Osteoblast (primary cell): ENCODE data around the gene HCAR3. TPM values are rescaled to one million over a fixed set of nuclear protein-coding genes. Genes with fewer than 3 reads are reported as not detected.
A peak's percentile ranks its signal among the peaks of the same experiment; 100 is the strongest.
"Not testable (repeated sequence)": the region's sequence is repeated elsewhere in the genome, so short reads cannot be mapped to it uniquely, and the experiment has no call there.

Experiments
- DNase-seq: peaks from one replicate; pipeline ENCODE4 v3.0.0; 2011; ENCODE audit warnings: low spot score, mixed read lengths; ENCODE audit not compliant: insufficient read length; ENCODE audit errors: missing footprints
- H2AFZ ChIP-seq: 2 replicates; pipeline ENCODE4 v1.6.0; 2011; ENCODE audit warnings: mild to moderate bottlenecking, low read length
- H3K27ac ChIP-seq: 2 replicates; pipeline ENCODE4 v1.5.1; 2011; ENCODE audit warnings: mild to moderate bottlenecking, low read depth, low read length, moderate library complexity
- H3K27me3 ChIP-seq: 2 replicates; pipeline ENCODE4 v1.6.0; 2012; ENCODE audit warnings: mild to moderate bottlenecking, control low read depth, inconsistent platforms, low read length, moderate library complexity; ENCODE audit not compliant: insufficient read depth
- H3K36me3 ChIP-seq: 2 replicates; pipeline ENCODE4 v1.5.1; 2011; ENCODE audit warnings: mild to moderate bottlenecking, low read length, control low read depth, moderate library complexity; ENCODE audit not compliant: insufficient read depth
- H3K4me1 ChIP-seq: 2 replicates; pipeline ENCODE4 v1.5.1; 2011; ENCODE audit warnings: mild to moderate bottlenecking, low read length, control low read depth, moderate library complexity; ENCODE audit not compliant: insufficient read depth
- H3K4me2 ChIP-seq: 2 replicates; pipeline ENCODE4 v1.6.0; 2011; ENCODE audit warnings: mild to moderate bottlenecking, low read length; ENCODE audit not compliant: insufficient read depth
- H3K4me3 ChIP-seq: fragments of 200-600 bp; sonication (generic); 3 replicates; pipeline ENCODE4 v1.5.1; 2012; ENCODE audit warnings: mild to moderate bottlenecking, low read length, inconsistent platforms; ENCODE audit not compliant: insufficient read depth
- H3K79me2 ChIP-seq: 2 replicates; pipeline ENCODE4 v1.6.0; 2012; ENCODE audit warnings: mild to moderate bottlenecking, low read length, control low read depth, inconsistent platforms; ENCODE audit not compliant: insufficient read depth
- H3K9me3 ChIP-seq: 2 replicates; pipeline ENCODE4 v1.5.1; 2011; ENCODE audit warnings: low read depth, low read length, control low read depth
- H4K20me1 ChIP-seq: 2 replicates; pipeline ENCODE4 v1.6.0; 2012; ENCODE audit warnings: mild to moderate bottlenecking, low read length, control low read depth; ENCODE audit not compliant: insufficient read depth
- total RNA-seq: library from RNA; depleted of rRNA; stranded (reverse); fragments of >200 nt; gene quantifications from 2 replicates; pipeline ENCODE4 v1.2.3, GENCODE V29; 2012
- TF ChIP-seq, protein P1 (sequence below): IDR thresholded peaks from 2 replicates; pipeline ENCODE4 v1.5.1; 2011; ENCODE audit warnings: mild to moderate bottlenecking, low read depth, low read length, moderate library complexity; ENCODE audit errors: extremely low read depth

Gene HCAR3
- total RNA-seq, 1 donor, result not detected

DNA sequence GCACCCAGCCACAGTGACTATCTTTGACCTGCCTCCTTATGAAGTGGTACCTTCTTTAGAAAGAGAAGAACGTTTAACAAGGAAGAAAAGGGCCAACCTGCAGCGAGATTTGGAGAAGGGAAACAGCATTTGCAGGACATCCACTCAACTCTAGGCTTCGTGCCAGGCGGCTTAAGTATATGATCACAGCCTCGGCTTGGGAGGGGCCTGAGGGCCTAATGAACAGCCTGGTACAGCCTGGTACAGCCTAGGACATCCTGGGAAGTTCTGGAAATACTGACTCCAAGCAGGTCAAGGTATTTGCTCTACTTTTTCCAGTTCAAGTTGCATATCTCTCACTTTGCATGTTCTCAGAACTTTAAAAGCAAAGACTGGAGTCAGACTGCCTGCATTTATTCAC, 29.5 kb downstream of the HCAR3 start:
- Histone ChIP-seq H3K79me2 (no peaks in the 10 kb centered on the region), H2AFZ (no peak overlapping the region), H3K4me1 (no peaks in the 10 kb centered on the region), H3K27ac (no peak overlapping the region), H3K4me2 (no peak overlapping the region), H4K20me1 (no peaks in the 10 kb centered on the region), H3K9me3 (no peaks in the 10 kb centered on the region), H3K36me3 (no peaks in the 10 kb centered on the region), H3K4me3 (no peak overlapping the region), H3K27me3 (no peaks in the 10 kb centered on the region)
- TF ChIP-seq, protein P1, sequence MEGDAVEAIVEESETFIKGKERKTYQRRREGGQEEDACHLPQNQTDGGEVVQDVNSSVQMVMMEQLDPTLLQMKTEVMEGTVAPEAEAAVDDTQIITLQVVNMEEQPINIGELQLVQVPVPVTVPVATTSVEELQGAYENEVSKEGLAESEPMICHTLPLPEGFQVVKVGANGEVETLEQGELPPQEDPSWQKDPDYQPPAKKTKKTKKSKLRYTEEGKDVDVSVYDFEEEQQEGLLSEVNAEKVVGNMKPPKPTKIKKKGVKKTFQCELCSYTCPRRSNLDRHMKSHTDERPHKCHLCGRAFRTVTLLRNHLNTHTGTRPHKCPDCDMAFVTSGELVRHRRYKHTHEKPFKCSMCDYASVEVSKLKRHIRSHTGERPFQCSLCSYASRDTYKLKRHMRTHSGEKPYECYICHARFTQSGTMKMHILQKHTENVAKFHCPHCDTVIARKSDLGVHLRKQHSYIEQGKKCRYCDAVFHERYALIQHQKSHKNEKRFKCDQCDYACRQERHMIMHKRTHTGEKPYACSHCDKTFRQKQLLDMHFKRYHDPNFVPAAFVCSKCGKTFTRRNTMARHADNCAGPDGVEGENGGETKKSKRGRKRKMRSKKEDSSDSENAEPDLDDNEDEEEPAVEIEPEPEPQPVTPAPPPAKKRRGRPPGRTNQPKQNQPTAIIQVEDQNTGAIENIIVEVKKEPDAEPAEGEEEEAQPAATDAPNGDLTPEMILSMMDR, result no peak
- DNase-seq, result no peak

GRCh38 chr12:122686538-122686937, 30.1 kb downstream of the HCAR3 start:
- Histone ChIP-seq H3K36me3 (no peaks in the 10 kb centered on the region), H4K20me1 (no peaks in the 10 kb centered on the region), H3K27ac (no peak overlapping the region), H3K4me1 (peaks cover 2% of the 10 kb centered on the region), H3K79me2 (no peaks in the 10 kb centered on the region), H3K4me3 (no peak overlapping the region), H3K27me3 (no peaks in the 10 kb centered on the region), H3K9me3 (no peaks in the 10 kb centered on the region), H2AFZ (no peak overlapping the region), H3K4me2 (no peak overlapping the region)
- TF ChIP-seq, protein P1, result no peak
- no peak for DNase-seq

- Histone ChIP-seq H3K4me3 (no peak overlapping the region), H3K4me2 (no peak overlapping the region), H3K9me3 (no peaks in the 10 kb centered on the region), H4K20me1 (no peaks in the 10 kb centered on the region), H3K4me1 (peaks cover 10% of the 10 kb centered on the region), H3K27ac (no peak overlapping the region), H3K36me3 (no peaks in the 10 kb centered on the region), H2AFZ (no peak overlapping the region), H3K27me3 (no peaks in the 10 kb centered on the region), H3K79me2 (no peaks in the 10 kb centered on the region)
- no peak for DNase-seq
- TF ChIP-seq, protein P1, result no peak
Measured at GRCh38 chr12:122684297-122684813, 32.3 kb downstream of the HCAR3 start.

DNA sequence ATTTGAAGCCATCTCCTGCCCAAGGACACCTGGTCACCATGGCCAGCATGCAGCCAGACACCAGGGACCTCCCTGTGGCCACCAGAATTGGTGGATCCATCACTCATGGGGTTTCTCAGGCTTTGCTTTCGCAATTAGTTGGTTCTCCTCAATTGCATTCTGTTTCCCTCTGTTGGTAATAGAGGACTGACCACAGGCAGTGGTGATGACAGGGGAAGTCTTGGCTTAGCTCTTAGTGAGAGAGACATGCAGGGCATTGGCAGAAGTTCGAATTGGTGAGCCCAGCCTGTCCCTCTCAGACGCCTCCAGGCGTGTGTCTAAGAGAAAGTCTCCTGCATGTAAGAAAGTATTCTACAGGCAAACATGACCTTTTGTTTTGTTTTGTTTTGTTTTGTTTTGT, 34.8 kb downstream of the HCAR3 start:
- H3K27me3 ChIP-seq, result no peaks in the 10 kb centered on the region
- no peaks in the 10 kb centered on the region for H3K9me3 ChIP-seq
- no peak overlapping the region for H3K4me3 ChIP-seq
- peak overlapping the region; percentile 11 for H2AFZ ChIP-seq
- TF ChIP-seq, protein P1, result no peak
- no peak for DNase-seq
- H3K4me1 ChIP-seq, result peaks cover 20% of the 10 kb centered on the region
- no peaks in the 10 kb centered on the region for H4K20me1 ChIP-seq
- H3K79me2 ChIP-seq, result no peaks in the 10 kb centered on the region
- H3K36me3 ChIP-seq, result no peaks in the 10 kb centered on the region
- peak overlapping the region; percentile 14 for H3K4me2 ChIP-seq
- no peak overlapping the region for H3K27ac ChIP-seq

DNA sequence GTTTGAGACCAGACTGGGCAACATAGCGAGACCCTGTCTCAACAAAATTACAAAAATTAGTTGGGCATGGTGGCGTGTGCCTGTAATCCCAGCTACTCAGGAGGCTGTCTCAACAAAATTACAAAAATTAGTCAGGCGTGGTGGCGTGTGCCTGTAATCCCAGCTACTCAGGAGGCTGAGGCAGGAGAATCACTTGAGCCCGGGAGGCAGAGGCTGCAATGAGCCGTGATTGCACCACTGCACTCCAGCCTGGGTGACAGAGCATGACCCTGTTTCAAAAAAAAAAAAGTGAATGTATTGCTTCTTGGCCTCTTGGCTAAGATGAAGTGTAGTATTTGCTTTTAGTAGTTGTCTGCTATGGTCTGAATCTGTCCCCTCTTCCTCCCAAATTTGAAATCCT, 35.6 kb downstream of the HCAR3 start:
- not testable (repeated sequence) for H3K9me3 ChIP-seq, H3K27ac ChIP-seq, H3K36me3 ChIP-seq, DNase-seq, H3K4me2 ChIP-seq, H3K27me3 ChIP-seq, H4K20me1 ChIP-seq, H3K4me3 ChIP-seq, H3K79me2 ChIP-seq, H2AFZ ChIP-seq
- H3K4me1 ChIP-seq, result peaks cover 20% of the 10 kb centered on the region

DNA sequence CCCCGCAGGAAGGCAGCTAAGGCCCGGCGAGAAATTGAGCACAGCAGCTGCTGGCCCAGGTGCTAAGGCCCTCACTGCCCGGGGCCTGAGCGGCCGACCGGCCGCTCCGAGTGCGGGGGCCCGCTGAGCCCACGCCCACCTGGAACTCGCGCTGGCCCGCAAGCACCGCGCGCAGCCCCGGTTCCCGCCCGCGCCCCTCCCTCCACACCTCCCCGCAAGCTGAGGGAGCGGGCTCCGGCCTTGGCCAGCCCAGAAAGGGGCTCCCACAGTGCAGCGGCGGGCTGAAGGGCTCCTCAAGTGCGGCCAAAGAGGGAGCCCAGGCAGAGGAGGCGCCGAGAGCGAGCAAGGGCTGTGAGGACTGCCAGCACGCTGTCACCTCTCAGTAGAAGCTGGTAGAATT, 39.8 kb downstream of the HCAR3 start:
- H2AFZ ChIP-seq, H3K36me3 ChIP-seq, H3K27me3 ChIP-seq, H3K4me3 ChIP-seq, H3K27ac ChIP-seq, H3K79me2 ChIP-seq, H3K4me2 ChIP-seq, H3K9me3 ChIP-seq, DNase-seq, H4K20me1 ChIP-seq: not testable (repeated sequence)
- H3K4me1 ChIP-seq, result peaks cover 23% of the 10 kb centered on the region
